SW 1271 (cell line): ENCODE data around the gene MGAT4C.
"Not testable (repeated sequence)": the region's sequence is repeated elsewhere in the genome, so short reads cannot be mapped to it uniquely, and the experiment has no call there.

Experiments
- DNase-seq, 2 experiments: peaks; one replicate each; lab custom pipeline; 2025; lab: John Stamatoyannopoulos, UW

The MGAT4C gene

GRCh38 chr12:86134561-86134960 is 121.6 kb downstream of the MGAT4C start:
- DNase-seq = no peak

- DNase-seq = not testable (repeated sequence)
Observed at GRCh38 chr12:86126900-86127299, 129.3 kb downstream of the MGAT4C start.

- DNase-seq = no peak
Observed at GRCh38 chr12:86122846-86123468, 133.2 kb downstream of the MGAT4C start.

GRCh38 chr12:86118161-86118560 is 138.0 kb downstream of the MGAT4C start:
- no peak for DNase-seq

- DNase-seq = no peak
Observed at GRCh38 chr12:86117711-86118110, 138.5 kb downstream of the MGAT4C start.

- no peak for DNase-seq
Observed at GRCh38 chr12:86104087-86104486, 152.1 kb downstream of the MGAT4C start.

GRCh38 chr12:86097161-86097560 is 159.0 kb downstream of the MGAT4C start:
- DNase-seq = no peak

GRCh38 chr12:86091681-86092080 is 164.5 kb downstream of the MGAT4C start:
- DNase-seq = no peak

GRCh38 chr12:86081843-86082242 is 174.3 kb downstream of the MGAT4C start:
- DNase-seq = no peak

GRCh38 chr12:86059052-86059451 is 197.1 kb downstream of the MGAT4C start:
- DNase-seq = not testable (repeated sequence)

- DNase-seq = no peak
Observed at GRCh38 chr12:86057092-86057845, 198.9 kb downstream of the MGAT4C start.

- no peak for DNase-seq
Observed at GRCh38 chr12:86052921-86053320, 203.3 kb downstream of the MGAT4C start.

GRCh38 chr12:86050010-86050409 is 206.2 kb downstream of the MGAT4C start:
- DNase-seq = no peak

- no peak for DNase-seq
Observed at GRCh38 chr12:86044396-86044795, 211.8 kb downstream of the MGAT4C start.

GRCh38 chr12:86042062-86042461 is 214.1 kb downstream of the MGAT4C start:
- no peak for DNase-seq

- DNase-seq = no peak
Observed at GRCh38 chr12:86018361-86018760, 237.8 kb downstream of the MGAT4C start.

GRCh38 chr12:86015026-86015425 is 241.2 kb downstream of the MGAT4C start:
- no peak for DNase-seq

GRCh38 chr12:86006727-86007126 is 249.5 kb downstream of the MGAT4C start:
- DNase-seq = no peak

- no peak for DNase-seq
Observed at GRCh38 chr12:85998074-85998473, 258.1 kb downstream of the MGAT4C start.

GRCh38 chr12:85996280-85996679 is 259.9 kb downstream of the MGAT4C start:
- DNase-seq = no peak

- no peak for DNase-seq
Observed at GRCh38 chr12:85993746-85994145, 262.4 kb downstream of the MGAT4C start.

- no peak for DNase-seq
Observed at GRCh38 chr12:85985996-85986395, 270.2 kb downstream of the MGAT4C start.

GRCh38 chr12:85983601-85984000 is 272.6 kb downstream of the MGAT4C start:
- DNase-seq = no peak

GRCh38 chr12:85979641-85980040 is 276.6 kb downstream of the MGAT4C start:
- DNase-seq = no peak
